PC-3 (cell line): ENCODE results near the gene PKD1L1. TPM values are rescaled to one million over a fixed set of nuclear protein-coding genes. Genes with fewer than 3 reads are reported as not detected.

Experiments used
- ATAC-seq: fragments of 200-7000 bp; cut with Tn5 transposase; 2 replicates; pipeline ENCODE4 v1.9.1; 2020; ENCODE audit warnings: mild to moderate bottlenecking, moderate library complexity
- BruUV-seq: library from RNA; stranded (reverse); fragments of 400-500 nt; replicated peaks from 2 replicates; lab custom pipeline; 2021; lab: Mats Ljungman, UMichigan
- CTCF ChIA-PET: fragments of 300-600 bp; sonication (Branson Sonifier 250); formaldehyde crosslinking; loops from one replicate; lab custom pipeline; 2022; ENCODE audit warnings: antibody characterized with exemption; lab: Charles Lee
- POLR2A ChIA-PET: fragments of 300-600 bp; sonication (Branson Sonifier 250); formaldehyde crosslinking; loops from one replicate; lab custom pipeline; 2022; ENCODE audit warnings: antibody characterized with exemption; ENCODE audit not compliant: unreplicated experiment; lab: Charles Lee
- DNase-seq: peaks from one replicate; pipeline ENCODE4 v3.0.0-alpha.2; 2015
- H2AFZ ChIP-seq: fragments of 300-600 bp; sonication (generic); 2 replicates; pipeline ENCODE4 v1.6.0; 2016; ENCODE audit warnings: antibody characterized with exemption, low read length
- H3F3A ChIP-seq: fragments of 300-600 bp; sonication (generic); one replicate; pipeline ENCODE4 v1.6.0; 2017; ENCODE audit warnings: antibody characterized with exemption, low read length, control low read depth, mild to moderate bottlenecking; ENCODE audit not compliant: unreplicated experiment
- H3K27ac ChIP-seq: fragments of 300-600 bp; sonication (generic); 2 replicates; pipeline ENCODE4 v1.5.1; 2016; ENCODE audit warnings: mild to moderate bottlenecking, low read length
- H3K27me3 ChIP-seq: fragments of 300-600 bp; sonication (generic); 2 replicates; pipeline ENCODE4 v1.6.1; 2016; ENCODE audit warnings: low read length, mixed read lengths
- H3K36me3 ChIP-seq: fragments of 300-600 bp; sonication (generic); 2 replicates; pipeline ENCODE4 v1.6.1; 2016; ENCODE audit warnings: low read depth, mixed run types, low read length, mixed read lengths
- H3K4me1 ChIP-seq: fragments of 300-600 bp; sonication (generic); 2 replicates; pipeline ENCODE4 v1.5.1; 2016; ENCODE audit warnings: low read length; ENCODE audit not compliant: insufficient read depth
- H3K4me2 ChIP-seq: fragments of 300-600 bp; sonication (generic); 2 replicates; pipeline ENCODE4 v1.6.0; 2016; ENCODE audit warnings: low read length
- H3K4me3 ChIP-seq: fragments of 300-600 bp; sonication (generic); 2 replicates; pipeline ENCODE4 v1.5.1; 2016; ENCODE audit warnings: mild to moderate bottlenecking, low read length, mixed read lengths
- H3K79me2 ChIP-seq: fragments of 300-600 bp; sonication (generic); 2 replicates; pipeline ENCODE4 v1.6.1; 2017; ENCODE audit warnings: low read length, mixed read lengths
- H3K9ac ChIP-seq: fragments of 300-600 bp; sonication (generic); 2 replicates; pipeline ENCODE4 v1.6.0; 2016; ENCODE audit warnings: mild to moderate bottlenecking, low read length
- H3K9me2 ChIP-seq: fragments of 300-600 bp; sonication (generic); replicated peaks from 2 replicates; pipeline ENCODE4 v1.6.1; 2016; ENCODE audit warnings: mixed run types, low read length, mixed read lengths
- H3K9me3 ChIP-seq: fragments of 300-600 bp; sonication (generic); 2 replicates; pipeline ENCODE4 v1.6.1; 2016; ENCODE audit warnings: low read length, mixed read lengths
- H4K20me1 ChIP-seq: fragments of 300-600 bp; sonication (generic); 2 replicates; pipeline ENCODE4 v1.6.1; 2016; ENCODE audit warnings: low read length, mixed read lengths
- CTCF ChIP-seq: fragments of 300-600 bp; sonication (generic); conservative IDR thresholded peaks from 2 replicates; pipeline ENCODE4 v1.5.1; 2017; ENCODE audit warnings: antibody characterized with exemption, low read depth, mild to moderate bottlenecking, low read length
- EZH2 ChIP-seq: fragments of 300-600 bp; sonication (generic); IDR thresholded peaks from one replicate; pipeline ENCODE4 v1.6.1; 2017; ENCODE audit warnings: antibody characterized with exemption, mild to moderate bottlenecking, low read length; ENCODE audit not compliant: unreplicated experiment
- EZH2phosphoT487 ChIP-seq: fragments of 300-600 bp; sonication (generic); IDR thresholded peaks from 2 replicates; pipeline ENCODE4 v1.6.1; 2018; ENCODE audit warnings: mild to moderate bottlenecking, antibody characterized with exemption, low read length, borderline replicate concordance
- intact Hi-C: fragments of 100-400 bp; cut with micrococcal nuclease; formaldehyde crosslinking; loops from 2 replicates; pipeline ENCODE4 v1.9.0; 2023
- total RNA-seq: library from RNA; depleted of rRNA; stranded (reverse); fragments of >200 nt; gene quantifications from 2 replicates; pipeline ENCODE4 v1.2.3, GENCODE V29; 2014

The PKD1L1 gene
- total RNA-seq, 1 experiment from 2014 or later, result 0.04 TPM

- Histone ChIP-seq H3K9ac (no peak overlapping the region), H3K9me2 (no peaks in the 10 kb centered on the region), H3K36me3 (no peaks in the 10 kb centered on the region), H3K4me2 (no peak overlapping the region), H3K27ac (no peak overlapping the region), H4K20me1 (no peaks in the 10 kb centered on the region), H2AFZ (no peak overlapping the region), H3F3A (no peaks in the 10 kb centered on the region), H3K4me1 (peaks cover 14% of the 10 kb centered on the region), H3K79me2 (no peaks in the 10 kb centered on the region), H3K27me3 (no peaks in the 10 kb centered on the region), H3K4me3 (no peak overlapping the region), H3K9me3 (no peaks in the 10 kb centered on the region)
- POLR2A ChIA-PET, result no interaction called here
- ATAC-seq (no peak), DNase-seq (no peak)
- TF ChIP-seq EZH2phosphoT487 (no peak), CTCF (no peak), EZH2 (no peak)
- intact Hi-C loops, result loop anchor here (10.0 kb wide), 1 partner anchor 239 kb away; no protein-coding TSS in a partner anchor
- CTCF ChIA-PET, result no interaction called here
- BruUV-seq, result no TSS peak
These were observed 134.5 kb downstream of the PKD1L1 start for GRCh38 chr7:47813620-47814260.

- Histone ChIP-seq H3K36me3 (no peaks in the 10 kb centered on the region), H3K9me2 (no peaks in the 10 kb centered on the region), H3K4me3 (no peak overlapping the region), H3K27ac (no peak overlapping the region), H3K27me3 (no peaks in the 10 kb centered on the region), H3K9ac (no peak overlapping the region), H4K20me1 (no peaks in the 10 kb centered on the region), H3K9me3 (no peaks in the 10 kb centered on the region), H3K79me2 (no peaks in the 10 kb centered on the region), H3K4me1 (peaks cover 8% of the 10 kb centered on the region; the same call in 1 of the 2 replicates), H3K4me2 (no peak overlapping the region), H2AFZ (no peak overlapping the region), H3F3A (no peaks in the 10 kb centered on the region)
- no TSS peak for BruUV-seq
- DNase-seq (no peak), ATAC-seq (no peak)
- intact Hi-C loops, result loop anchor here (10.0 kb wide), 1 partner anchor 238 kb away; no protein-coding TSS in a partner anchor
- TF ChIP-seq CTCF (no peak), EZH2 (no peak), EZH2phosphoT487 (no peak)
- ChIA-PET POLR2A (no interaction called here), CTCF (no interaction called here)
These were observed 135.7 kb downstream of the PKD1L1 start for GRCh38 chr7:47812429-47813136.
